ENCODE data around the gene PDE6D.

DNA sequence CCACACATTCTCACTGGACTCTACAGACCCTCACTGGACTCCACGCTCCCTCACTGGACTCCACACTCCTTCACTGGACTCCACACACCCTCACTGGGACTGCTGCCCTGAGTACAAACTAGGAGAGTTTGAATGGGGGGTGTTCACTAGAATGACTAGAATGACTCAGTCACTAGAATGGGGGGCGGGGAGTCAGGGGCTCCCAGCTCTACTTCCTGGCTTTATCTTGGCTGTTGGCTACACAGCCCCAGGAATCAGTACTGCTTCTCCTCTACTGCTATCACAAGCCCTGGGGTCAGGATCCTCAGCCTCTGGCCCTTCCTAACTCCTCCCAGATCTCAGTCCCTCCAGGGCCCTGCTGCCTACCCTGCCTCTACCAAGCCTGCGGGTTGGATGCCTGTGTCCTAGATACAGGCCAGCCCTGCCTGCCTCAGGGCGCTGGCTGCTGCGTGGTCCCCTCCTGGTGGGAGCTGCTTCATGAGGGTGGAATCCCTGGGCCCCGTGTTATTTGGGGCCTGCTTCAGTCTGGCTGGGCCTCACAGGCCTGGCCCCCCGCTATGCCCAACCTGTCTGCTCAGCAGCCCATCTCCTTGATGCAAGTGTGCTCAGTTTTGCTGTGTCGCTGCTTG, 65.0 kb downstream of the PDE6D start:
- no peak for TF ChIP-seq ZC3H10 (CRISPR knock-in tag; IDR thresholded peaks at IDR 0.05)
- TF ChIP-seq, protein P1, sequence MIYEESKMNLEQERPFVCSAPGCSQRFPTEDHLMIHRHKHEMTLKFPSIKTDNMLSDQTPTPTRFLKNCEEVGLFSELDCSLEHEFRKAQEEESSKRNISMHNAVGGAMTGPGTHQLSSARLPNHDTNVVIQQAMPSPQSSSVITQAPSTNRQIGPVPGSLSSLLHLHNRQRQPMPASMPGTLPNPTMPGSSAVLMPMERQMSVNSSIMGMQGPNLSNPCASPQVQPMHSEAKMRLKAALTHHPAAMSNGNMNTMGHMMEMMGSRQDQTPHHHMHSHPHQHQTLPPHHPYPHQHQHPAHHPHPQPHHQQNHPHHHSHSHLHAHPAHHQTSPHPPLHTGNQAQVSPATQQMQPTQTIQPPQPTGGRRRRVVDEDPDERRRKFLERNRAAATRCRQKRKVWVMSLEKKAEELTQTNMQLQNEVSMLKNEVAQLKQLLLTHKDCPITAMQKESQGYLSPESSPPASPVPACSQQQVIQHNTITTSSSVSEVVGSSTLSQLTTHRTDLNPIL (CRISPR knock-in tag; IDR thresholded peaks at IDR 0.05; ENCODE audit: low read depth), result no peak
